CD4-positive, alpha-beta T cell treated with Interleukin-17A for 1 hour (primary cell): ENCODE results near the gene KRT9.
"Not testable (repeated sequence)": the region's sequence is repeated elsewhere in the genome, so short reads cannot be mapped to it uniquely, and the experiment has no call there.

Experiments
- DNase-seq: peaks from one replicate; pipeline ENCODE4 v3.0.0-alpha.2; 2020

The KRT9 gene

GRCh38 chr17:41571561-41572434 is at the start of gene KRT9:
TSS of gene KRT9 (minus strand) at chr17:41572059. CDS start at chr17:41571992, 67 bp downstream.
- DNase-seq: no peak

GRCh38 chr17:41621435-41621817 is 49.6 kb upstream of the KRT9 start:
- DNase-seq: not testable (repeated sequence)

- DNase-seq: no peak
These were observed 49.0 kb upstream of the KRT9 start for GRCh38 chr17:41620583-41621434.

- DNase-seq: not testable (repeated sequence)
These were observed 48.2 kb upstream of the KRT9 start for GRCh38 chr17:41619927-41620582.

- no peak for DNase-seq
These were observed 47.4 kb upstream of the KRT9 start for GRCh38 chr17:41619036-41619926.

GRCh38 chr17:41618341-41619035 is 46.6 kb upstream of the KRT9 start:
- no peak for DNase-seq

GRCh38 chr17:41617698-41618097 is 45.8 kb upstream of the KRT9 start:
- no peak for DNase-seq

- no peak for DNase-seq
These were observed 45.3 kb upstream of the KRT9 start for GRCh38 chr17:41617136-41617535.

GRCh38 chr17:41616486-41616885 is 44.6 kb upstream of the KRT9 start:
- not testable (repeated sequence) for DNase-seq

- DNase-seq: no peak
These were observed 43.6 kb upstream of the KRT9 start for GRCh38 chr17:41615454-41615853.

GRCh38 chr17:41614767-41615166 is 42.9 kb upstream of the KRT9 start:
- DNase-seq: not testable (repeated sequence)

GRCh38 chr17:41614098-41614497 is 42.2 kb upstream of the KRT9 start:
- no peak for DNase-seq

- no peak for DNase-seq
These were observed 41.6 kb upstream of the KRT9 start for GRCh38 chr17:41613277-41614082.

GRCh38 chr17:41612376-41613160 is 40.7 kb upstream of the KRT9 start, which contains the start of gene KRT16:
TSS of gene KRT16 (minus strand) at chr17:41612767. CDS start at chr17:41612688, 79 bp downstream.
- not testable (repeated sequence) for DNase-seq

- DNase-seq: no peak
These were observed 39.2 kb upstream of the KRT9 start for GRCh38 chr17:41610965-41611640.

GRCh38 chr17:41610061-41610517 is 38.2 kb upstream of the KRT9 start:
- DNase-seq: not testable (repeated sequence)

- not testable (repeated sequence) for DNase-seq
These were observed 35.1 kb upstream of the KRT9 start for GRCh38 chr17:41606930-41607329.

- no peak for DNase-seq
These were observed 30.7 kb upstream of the KRT9 start for GRCh38 chr17:41602524-41602923.

GRCh38 chr17:41600318-41600717 is 28.5 kb upstream of the KRT9 start:
- DNase-seq: no peak
